Left lung (tissue), 10 donors: ENCODE measurements around the gene PMCH. TPM values are rescaled to one million over a fixed set of nuclear protein-coding genes. Genes with fewer than 3 reads are reported as not detected.

ENCODE experiments used
- ATAC-seq: fragments of 200-7000 bp; cut with Tn5 transposase; one replicate; pipeline ENCODE4 v1.9.1; 2020; ENCODE audit warnings: moderate library complexity
- DNase-seq, 4 donors: peaks; one replicate each; pipeline ENCODE4 v3.0.0-alpha.2; 2013 to 2020
- H3K27ac ChIP-seq, 2 donors: fragments of 200-600 bp; sonication (generic) in 1 of 2; one replicate each; pipeline versions ENCODE4 v1.5.0 to v1.8.0; 2020 to 2021
- H3K27me3 ChIP-seq, 2 donors: fragments of 200-600 bp; sonication (generic) in 1 of 2; one replicate each; pipeline versions ENCODE4 v1.5.0 to v1.8.0; 2020 to 2021
- H3K36me3 ChIP-seq, 2 donors: fragments of 200-600 bp; sonication (generic) in 1 of 2; one replicate each; pipeline versions ENCODE4 v1.5.0 to v1.8.0; 2020 to 2021
- H3K4me1 ChIP-seq, 2 donors: fragments of 200-600 bp; one replicate each; pipeline ENCODE4 v1.8.0; 2021
- H3K4me3 ChIP-seq, 2 donors: fragments of 200-600 bp; sonication (generic) in 1 of 2; one replicate each; pipeline versions ENCODE4 v1.5.0 to v1.8.0; 2020 to 2021; ENCODE audit warnings: mild to moderate bottlenecking in 1 of 2
- H3K9me3 ChIP-seq, 2 donors: fragments of 200-600 bp; sonication (generic) in 1 of 2; one replicate each; pipeline versions ENCODE4 v1.5.0 to v1.8.0; 2020 to 2021
- intact Hi-C, 2 donors: fragments of 100-400 bp; cut with DNase I; formaldehyde crosslinking; loops; one replicate each; pipeline versions ENCODE4 v1.11.2 to v1.14.2; 2022
- polyA plus RNA-seq, 6 donors: library from polyadenylated mRNA; unstranded; fragments of 120-200 nt; gene quantifications; one replicate each; pipeline ENCODE4 v1.2.1, GENCODE V29; 2013; ENCODE audit not compliant: insufficient read length in 6 of 6
- total RNA-seq, 2 donors: library from RNA; stranded (reverse); fragmentation: NEBNext Ultra II Directional; extraction: Animal tissue kit (Norgen Biotek cat#: 25700); gene quantifications; one replicate each; pipeline ENCODE4 v1.2.1, GENCODE V29; 2021
- TF ChIP-seq, protein P1 (sequence below), 2 donors: fragments of 200-600 bp; sonication (generic) in 1 of 2; IDR thresholded peaks; one replicate each; pipeline versions ENCODE4 v1.5.0 to v1.8.0; 2021; ENCODE audit warnings: antibody characterized with exemption in 2 of 2
- donor health status: DM: no; HTN: yes; CAD: no.
- donor health status: DM: no; HTN: no; CAD: no.

PMCH gene
- total and polyA plus RNA-seq, 8 donors = 0.31 to 0.86 (median 0.54) TPM; not detected in 2

DNA sequence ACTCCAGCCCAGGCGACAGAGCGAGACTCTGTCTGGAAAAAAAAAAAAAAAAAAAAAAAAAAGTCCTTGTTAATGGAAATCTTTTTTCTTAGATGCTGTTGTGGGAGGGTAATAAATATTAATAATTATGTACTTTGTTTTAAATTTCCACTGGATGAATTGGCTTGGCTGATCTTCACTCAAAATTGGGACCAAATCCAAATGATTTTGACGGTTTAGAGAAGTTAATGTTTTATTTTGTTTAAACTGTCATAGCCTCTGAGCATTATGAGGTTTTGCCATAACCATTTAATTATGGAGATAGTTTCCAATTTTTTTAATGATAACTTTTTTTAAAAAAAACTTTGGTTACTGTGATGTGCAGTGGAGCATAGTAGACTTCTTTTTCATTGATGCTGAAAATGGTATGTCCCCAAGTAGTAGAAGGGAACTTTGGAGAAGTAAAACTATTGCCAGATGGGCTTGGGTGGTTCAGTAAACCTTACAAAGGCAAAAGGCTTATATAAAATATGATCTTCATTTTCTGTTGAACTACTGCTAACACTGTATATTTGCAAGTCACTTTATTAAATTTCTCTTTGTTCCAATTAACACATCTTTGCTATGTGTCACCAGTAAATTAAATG lies 3.9 kb upstream of the PMCH start:
- Histone ChIP-seq H3K4me1 (no peaks in the 10 kb centered on the region), H3K9me3 (no peaks in the 10 kb centered on the region), H3K27ac (no peak overlapping the region), H3K27me3 (no peaks in the 10 kb centered on the region), H3K4me3 (no peak overlapping the region), H3K36me3 (no peaks in the 10 kb centered on the region)
- intact Hi-C loops = no loop called here
- ATAC-seq (no peak), DNase-seq (no peak)
- TF ChIP-seq, protein P1, sequence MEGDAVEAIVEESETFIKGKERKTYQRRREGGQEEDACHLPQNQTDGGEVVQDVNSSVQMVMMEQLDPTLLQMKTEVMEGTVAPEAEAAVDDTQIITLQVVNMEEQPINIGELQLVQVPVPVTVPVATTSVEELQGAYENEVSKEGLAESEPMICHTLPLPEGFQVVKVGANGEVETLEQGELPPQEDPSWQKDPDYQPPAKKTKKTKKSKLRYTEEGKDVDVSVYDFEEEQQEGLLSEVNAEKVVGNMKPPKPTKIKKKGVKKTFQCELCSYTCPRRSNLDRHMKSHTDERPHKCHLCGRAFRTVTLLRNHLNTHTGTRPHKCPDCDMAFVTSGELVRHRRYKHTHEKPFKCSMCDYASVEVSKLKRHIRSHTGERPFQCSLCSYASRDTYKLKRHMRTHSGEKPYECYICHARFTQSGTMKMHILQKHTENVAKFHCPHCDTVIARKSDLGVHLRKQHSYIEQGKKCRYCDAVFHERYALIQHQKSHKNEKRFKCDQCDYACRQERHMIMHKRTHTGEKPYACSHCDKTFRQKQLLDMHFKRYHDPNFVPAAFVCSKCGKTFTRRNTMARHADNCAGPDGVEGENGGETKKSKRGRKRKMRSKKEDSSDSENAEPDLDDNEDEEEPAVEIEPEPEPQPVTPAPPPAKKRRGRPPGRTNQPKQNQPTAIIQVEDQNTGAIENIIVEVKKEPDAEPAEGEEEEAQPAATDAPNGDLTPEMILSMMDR (IDR thresholded peaks at IDR 0.05) = no peak

DNA sequence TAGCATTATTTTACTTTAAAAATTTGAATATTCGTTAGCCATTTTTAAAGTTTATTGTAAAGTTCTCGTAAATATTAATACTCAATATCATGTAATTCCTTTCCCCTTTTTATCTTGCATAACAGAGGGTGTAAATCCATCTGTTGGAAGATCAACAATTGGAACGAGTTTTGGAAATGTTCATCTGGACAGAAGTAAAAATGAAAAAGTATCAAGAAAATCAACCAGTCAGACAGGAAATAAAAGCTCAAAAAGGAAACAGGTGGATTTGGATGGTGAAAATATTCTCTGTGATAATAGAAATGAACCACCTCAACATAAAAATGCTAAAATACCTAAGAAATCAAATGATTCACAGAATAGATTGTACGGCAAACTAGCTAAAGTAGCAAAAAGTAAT lies 1.8 kb downstream of the PMCH start:
- TF ChIP-seq, protein P1 (IDR thresholded peaks at IDR 0.05) = no peak
- no peak for DNase-seq
- intact Hi-C loops = no loop called here

DNA sequence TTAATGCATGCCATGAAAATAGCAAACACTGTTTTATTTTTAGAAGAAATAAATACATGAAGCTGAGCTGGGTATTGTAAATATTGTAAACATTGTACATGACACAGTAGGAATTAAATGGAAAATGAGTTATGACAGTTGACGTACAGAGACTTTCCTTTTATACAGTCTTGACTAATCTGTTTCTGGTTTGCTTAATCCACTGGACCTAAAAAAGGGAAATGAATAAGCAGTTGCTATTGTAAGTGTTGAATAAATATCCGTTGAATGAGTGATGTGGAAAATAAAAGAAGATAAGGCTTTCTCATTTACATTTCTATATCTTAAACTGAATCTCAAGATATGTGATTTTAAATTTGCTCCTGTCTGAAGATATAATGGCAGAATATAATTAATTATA lies 15.0 kb downstream of the PMCH start:
- no peaks in the 10 kb centered on the region for H3K4me1 ChIP-seq
- TF ChIP-seq, protein P1 (IDR thresholded peaks at IDR 0.05) = no peak
- no peak overlapping the region for H3K4me3 ChIP-seq
- H3K27me3 ChIP-seq = no peaks in the 10 kb centered on the region
- H3K9me3 ChIP-seq = no peaks in the 10 kb centered on the region
- H3K36me3 ChIP-seq = no peaks in the 10 kb centered on the region
- intact Hi-C loops = no loop called here
- DNase-seq = no peak
- ATAC-seq = no peak
- H3K27ac ChIP-seq = no peak overlapping the region

More for the DNA sequence above, 1.8 kb downstream of the PMCH start:
- no peak overlapping the region for H3K27ac ChIP-seq
- H3K27me3 ChIP-seq = no peaks in the 10 kb centered on the region
- H3K4me3 ChIP-seq = no peak overlapping the region
- no peak for ATAC-seq
- no peaks in the 10 kb centered on the region for H3K4me1 ChIP-seq
- H3K36me3 ChIP-seq = no peaks in the 10 kb centered on the region
- H3K9me3 ChIP-seq = no peaks in the 10 kb centered on the region

DNA sequence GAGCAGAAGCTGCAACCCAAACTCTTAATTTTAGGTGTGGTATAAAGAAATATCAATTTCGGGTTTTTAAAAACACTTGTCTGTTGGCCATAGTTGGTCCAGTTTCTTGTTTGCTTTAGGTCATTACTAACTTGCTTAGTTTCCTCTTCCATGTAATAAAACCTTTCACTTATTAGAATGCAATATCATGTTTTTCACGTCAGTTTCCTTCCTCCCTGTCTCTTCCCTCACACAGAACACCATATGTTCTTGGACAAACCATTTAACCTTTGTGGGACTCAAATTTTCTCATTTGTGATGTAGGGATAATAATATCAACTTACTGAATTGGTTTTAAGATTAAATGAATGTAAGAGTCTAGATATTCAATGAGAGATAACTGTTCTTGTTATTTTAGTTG lies 22.9 kb downstream of the PMCH start:
- Histone ChIP-seq H3K9me3 (no peaks in the 10 kb centered on the region), H3K27me3 (no peaks in the 10 kb centered on the region), H3K4me1 (no peaks in the 10 kb centered on the region), H3K4me3 (no peak overlapping the region), H3K27ac (no peak overlapping the region), H3K36me3 (no peaks in the 10 kb centered on the region)
- no peak for DNase-seq
- intact Hi-C loops = no loop called here
- TF ChIP-seq, protein P1 (IDR thresholded peaks at IDR 0.05) = no peak
- ATAC-seq = no peak

DNA sequence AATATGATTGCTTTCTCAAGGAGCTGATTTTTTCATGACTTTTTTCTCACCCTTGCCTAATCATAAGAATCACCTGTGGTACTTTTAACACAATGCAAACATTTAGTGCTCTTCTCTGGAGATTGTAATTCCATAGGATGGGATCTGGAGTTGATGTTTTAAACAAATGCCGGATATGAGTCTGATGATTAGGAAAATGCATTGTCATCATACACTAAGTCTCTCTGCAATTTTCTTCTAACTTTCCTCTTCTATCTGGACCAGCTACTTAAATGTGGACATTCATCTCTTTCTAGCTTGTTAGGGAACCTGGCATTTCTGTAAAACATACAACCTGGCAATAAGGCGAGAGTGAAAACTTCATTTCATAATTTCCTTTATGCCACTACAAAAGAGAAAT lies 23.5 kb downstream of the PMCH start:
- Histone ChIP-seq H3K36me3 (no peaks in the 10 kb centered on the region), H3K9me3 (no peaks in the 10 kb centered on the region), H3K27me3 (no peaks in the 10 kb centered on the region), H3K4me3 (no peak overlapping the region), H3K4me1 (no peaks in the 10 kb centered on the region), H3K27ac (no peak overlapping the region)
- TF ChIP-seq, protein P1 (IDR thresholded peaks at IDR 0.05) = no peak
- ATAC-seq = no peak
- no peak for DNase-seq
- intact Hi-C loops = no loop called here
